ENCODE data around the gene PPIP5K2.
"Not testable (repeated sequence)": the region's sequence is repeated elsewhere in the genome, so short reads cannot be mapped to it uniquely, and the experiment has no call there.

The PPIP5K2 gene

DNA sequence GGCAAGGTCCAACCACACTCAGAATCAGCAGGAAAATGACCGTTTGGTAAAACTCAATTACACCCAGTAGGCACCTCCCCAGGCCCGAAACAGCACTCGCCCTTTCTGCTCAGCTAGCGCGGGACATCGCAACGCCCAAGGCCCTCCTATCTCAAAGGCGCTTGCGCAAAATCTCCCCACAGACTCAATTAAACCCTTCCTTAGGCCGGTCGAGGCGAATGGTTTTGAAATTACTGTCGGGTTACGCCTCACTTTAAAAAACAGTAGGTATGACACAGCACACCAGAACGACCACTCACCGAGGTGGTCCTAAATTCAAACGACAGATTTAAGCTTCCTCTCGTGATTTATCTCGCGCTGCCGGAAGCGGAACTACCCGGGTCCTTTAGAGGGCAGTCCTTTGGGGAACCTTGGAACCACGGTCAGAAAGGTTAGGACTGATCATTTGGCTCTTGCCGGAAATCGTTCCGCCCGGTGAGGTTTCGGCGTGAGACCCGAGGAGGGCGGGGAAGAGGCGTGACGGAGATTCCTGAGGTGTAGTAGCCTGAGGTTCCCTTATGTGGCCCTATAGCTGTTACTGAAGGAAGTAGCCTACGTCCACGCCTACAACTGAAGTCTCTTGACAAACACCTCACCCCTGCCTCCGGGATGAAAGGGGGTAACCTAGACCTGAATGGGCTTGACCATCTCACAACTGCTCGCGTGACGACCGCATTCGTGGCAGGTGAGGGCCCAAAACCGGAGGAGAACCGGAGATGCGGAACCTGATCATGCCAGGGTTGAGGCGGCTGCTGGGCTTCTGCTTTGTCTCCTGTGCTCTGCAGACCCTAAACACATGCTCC lies at the start of gene PPIP5K2, which contains the start of gene GIN1:
Gene PPIP5K2, plus strand, starts transcription at position 537 of the 842 bp plus-strand sequence. CDS start 9,289 bp downstream, outside the sequence.
Gene GIN1, minus strand, starts transcription at position 374 of the 842 bp plus-strand sequence. CDS start 11,431 bp downstream, outside the sequence.
- intact Hi-C loops (cut with DNase I) = loop anchor here (10.0 kb wide), 1 partner anchor 135 kb away; the partner anchor contains the start of gene MACIR
- peak; percentile 92 to 99 (median 97) for DNase-seq

GRCh38 chr5:103073500-103073899 lies 46.6 kb upstream of the PPIP5K2 start:
- DNase-seq; intact Hi-C loops (cut with DNase I): not testable (repeated sequence)

- intact Hi-C loops (cut with DNase I) = no loop called here
- no peak for DNase-seq
These were observed 44.7 kb upstream of the PPIP5K2 start for GRCh38 chr5:103075442-103075841.

- intact Hi-C loops (cut with DNase I) = no loop called here
- no peak for DNase-seq
These were observed 40.3 kb upstream of the PPIP5K2 start for GRCh38 chr5:103079796-103080195.

DNA sequence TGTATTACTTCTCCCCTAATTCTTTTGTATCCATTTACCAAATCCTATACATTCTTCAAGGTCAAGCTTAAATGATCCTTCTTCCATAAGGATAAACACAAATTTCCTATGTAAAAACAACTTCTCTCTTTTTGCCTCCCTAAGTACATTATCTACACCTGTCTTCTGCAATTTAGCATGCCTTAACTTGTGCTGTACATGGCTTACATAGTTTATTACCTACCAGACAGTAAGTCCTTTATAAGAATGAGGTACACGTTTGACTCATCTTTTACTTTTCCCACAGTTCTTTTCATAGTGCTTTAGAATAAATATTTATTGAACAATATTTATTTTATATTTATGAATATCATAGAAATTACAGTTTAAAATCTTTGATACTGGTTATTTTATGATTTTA lies 33.6 kb upstream of the PPIP5K2 start:
- no peak for DNase-seq
- intact Hi-C loops (cut with DNase I) = no loop called here

- intact Hi-C loops (cut with DNase I) = no loop called here
- no peak for DNase-seq
These were observed 30.8 kb upstream of the PPIP5K2 start for GRCh38 chr5:103089272-103089671.

DNA sequence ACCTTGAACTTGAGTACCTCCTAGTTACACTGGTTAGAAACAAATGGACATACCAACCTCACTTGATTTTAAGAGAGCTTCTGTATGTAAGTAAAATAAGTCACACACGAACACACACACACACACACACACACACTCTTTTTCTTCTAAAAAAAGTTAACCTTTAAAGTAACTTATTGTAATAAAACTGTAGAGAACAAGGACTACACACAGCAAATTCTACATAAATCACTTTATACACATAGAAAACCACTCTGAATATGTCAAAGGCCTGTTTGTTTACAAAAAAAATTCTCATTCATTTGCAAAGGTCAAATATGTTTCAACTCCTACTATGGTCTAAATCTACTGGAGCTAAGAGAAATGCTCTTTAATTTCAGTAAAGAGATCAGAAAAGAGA lies 29.3 kb upstream of the PPIP5K2 start:
- intact Hi-C loops (cut with DNase I) = no loop called here
- no peak for DNase-seq

DNA sequence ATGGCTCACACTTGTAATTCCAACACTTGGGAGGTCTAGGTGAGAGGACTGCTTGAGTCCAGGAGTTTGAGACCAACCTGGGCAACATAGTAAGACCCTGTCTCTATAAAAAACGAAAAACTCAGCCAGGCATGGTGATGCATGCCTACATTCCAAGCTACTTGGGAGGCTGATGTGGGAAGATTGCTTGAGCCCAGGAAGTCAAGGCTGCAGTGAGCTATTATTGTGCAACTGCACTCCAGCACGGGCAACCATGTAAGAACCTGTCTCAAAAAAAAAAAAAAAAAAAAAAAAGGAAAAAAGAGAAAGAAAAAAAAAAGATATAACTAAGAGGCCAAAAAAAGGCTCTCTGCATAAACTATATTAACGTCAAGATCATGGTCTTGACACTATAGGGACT lies 27.4 kb upstream of the PPIP5K2 start:
- intact Hi-C loops (cut with DNase I) = no loop called here
- DNase-seq = no peak

- intact Hi-C loops (cut with DNase I) = no loop called here
- DNase-seq = no peak
These were observed 26.4 kb upstream of the PPIP5K2 start for GRCh38 chr5:103093727-103094126.

GRCh38 chr5:103094737-103095136 lies 25.4 kb upstream of the PPIP5K2 start:
- no peak for DNase-seq
- intact Hi-C loops (cut with DNase I) = no loop called here

- DNase-seq = no peak
- intact Hi-C loops (cut with DNase I) = no loop called here
These were observed 21.1 kb upstream of the PPIP5K2 start for GRCh38 chr5:103098993-103099392.

DNA sequence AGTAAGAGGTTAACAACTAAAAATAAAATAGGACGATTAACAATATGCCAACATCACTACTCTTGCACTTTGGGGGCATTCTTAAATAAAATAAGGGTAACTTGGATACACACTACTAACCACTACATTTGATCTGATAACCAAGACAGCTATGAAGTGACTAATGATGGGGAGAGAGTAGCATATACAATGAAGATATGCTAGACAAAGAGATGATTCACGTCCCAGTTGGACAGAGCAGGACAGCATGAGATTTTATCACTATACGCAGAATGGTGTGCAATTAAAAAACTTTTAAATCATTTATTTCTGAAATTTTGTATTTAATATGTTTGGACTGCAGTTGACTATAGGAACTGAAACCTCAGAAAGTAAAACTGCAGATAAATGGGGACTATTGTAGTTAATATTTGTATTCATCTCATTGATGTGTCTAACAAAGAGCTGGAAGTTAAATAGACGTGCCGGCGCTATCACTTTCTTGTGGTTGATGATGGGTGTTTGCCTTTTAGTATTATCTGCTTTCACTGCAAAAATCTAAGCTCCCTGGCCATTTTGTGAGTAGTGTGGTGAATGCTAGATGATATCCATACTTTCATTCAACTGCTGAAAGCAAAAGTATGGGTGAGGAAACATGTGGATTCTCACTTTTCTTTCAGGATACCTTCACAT lies 18.9 kb upstream of the PPIP5K2 start:
- DNase-seq = no peak
- intact Hi-C loops (cut with DNase I) = no loop called here

GRCh38 chr5:103102234-103102633 lies 17.9 kb upstream of the PPIP5K2 start:
- intact Hi-C loops (cut with DNase I) = no loop called here
- no peak for DNase-seq

GRCh38 chr5:103108086-103108485 lies 12.0 kb upstream of the PPIP5K2 start:
- intact Hi-C loops (cut with DNase I) = no loop called here
- DNase-seq = no peak

GRCh38 chr5:103109277-103109676 lies 10.8 kb upstream of the PPIP5K2 start:
- DNase-seq = no peak
- intact Hi-C loops (cut with DNase I) = no loop called here

DNA sequence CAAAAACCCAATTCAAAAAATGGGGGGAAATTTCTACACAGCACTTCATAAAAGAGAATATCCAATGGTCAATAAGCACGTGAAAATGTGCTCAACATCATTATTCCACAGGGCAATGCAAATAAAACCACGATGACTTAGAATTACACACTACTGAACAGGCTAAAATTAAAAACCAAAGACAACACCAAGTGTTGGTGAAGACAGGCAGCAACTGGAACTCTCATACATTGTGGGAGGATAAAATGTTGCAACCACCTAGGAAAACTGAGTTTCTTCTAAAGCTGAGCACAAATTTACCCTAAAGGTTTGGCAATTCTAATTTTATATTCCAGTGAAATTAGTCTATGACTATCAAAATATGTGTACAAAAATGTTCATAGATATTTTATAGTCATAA lies 9.7 kb upstream of the PPIP5K2 start:
- no peak for DNase-seq
- intact Hi-C loops (cut with DNase I) = loop anchor here (10.0 kb wide), 1 partner anchor 144 kb away; the partner anchor contains the start of gene MACIR

GRCh38 chr5:103111468-103111867 lies 8.6 kb upstream of the PPIP5K2 start:
- DNase-seq = no peak
- intact Hi-C loops (cut with DNase I) = loop anchor here (10.0 kb wide), 1 partner anchor 143 kb away; the partner anchor contains the start of gene MACIR

- intact Hi-C loops (cut with DNase I) = loop anchor here (10.0 kb wide), 1 partner anchor 142 kb away; the partner anchor contains the start of gene MACIR
- no peak for DNase-seq
These were observed 7.2 kb upstream of the PPIP5K2 start for GRCh38 chr5:103112910-103113309.

- intact Hi-C loops (cut with DNase I) = loop anchor here (10.0 kb wide), 1 partner anchor 140 kb away; the partner anchor contains the start of gene MACIR
- no peak for DNase-seq
These were observed 5.7 kb upstream of the PPIP5K2 start for GRCh38 chr5:103114440-103114839.

GRCh38 chr5:103117471-103117991 lies 2.6 kb upstream of the PPIP5K2 start:
- intact Hi-C loops (cut with DNase I) = loop anchor here (10.0 kb wide), 1 partner anchor 137 kb away; the partner anchor contains the start of gene MACIR
- DNase-seq = no peak

Data from posterior cingulate gyrus (tissue), 11 donors.